NK-92 (cell line): ENCODE results near the gene NECTIN4.
"Not testable (repeated sequence)": the region's sequence is repeated elsewhere in the genome, so short reads cannot be mapped to it uniquely, and the experiment has no call there.

Experiments used
- DNase-seq: peaks from one replicate; lab custom pipeline; 2025; ENCODE audit not compliant: unreplicated experiment; lab: John Stamatoyannopoulos, UW

The NECTIN4 gene

GRCh38 chr1:161082996-161083747 lies 6.2 kb downstream of the NECTIN4 start:
- no peak for DNase-seq

DNA sequence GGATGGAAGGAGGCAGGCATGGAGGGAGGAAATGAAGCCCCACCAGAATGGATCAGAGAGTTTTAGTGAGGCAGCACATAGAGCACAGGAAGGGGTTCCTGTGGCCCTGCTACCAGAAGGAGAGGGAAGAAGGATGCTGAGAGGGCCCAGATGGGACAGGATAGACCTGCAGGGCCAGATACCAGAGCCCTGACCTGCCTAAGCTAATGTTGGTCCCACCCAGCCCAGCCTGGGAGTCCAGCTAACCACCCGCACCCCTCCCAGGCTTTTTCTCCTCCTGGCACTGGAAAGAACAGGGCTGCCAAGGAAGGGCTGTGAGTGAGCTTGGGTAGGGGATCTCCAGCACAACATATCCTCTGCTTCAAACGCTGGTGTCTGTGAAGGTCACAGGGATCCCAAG lies 6.9 kb downstream of the NECTIN4 start:
- DNase-seq: no peak

- no peak for DNase-seq
These were observed 7.8 kb downstream of the NECTIN4 start for GRCh38 chr1:161081519-161081918.

DNA sequence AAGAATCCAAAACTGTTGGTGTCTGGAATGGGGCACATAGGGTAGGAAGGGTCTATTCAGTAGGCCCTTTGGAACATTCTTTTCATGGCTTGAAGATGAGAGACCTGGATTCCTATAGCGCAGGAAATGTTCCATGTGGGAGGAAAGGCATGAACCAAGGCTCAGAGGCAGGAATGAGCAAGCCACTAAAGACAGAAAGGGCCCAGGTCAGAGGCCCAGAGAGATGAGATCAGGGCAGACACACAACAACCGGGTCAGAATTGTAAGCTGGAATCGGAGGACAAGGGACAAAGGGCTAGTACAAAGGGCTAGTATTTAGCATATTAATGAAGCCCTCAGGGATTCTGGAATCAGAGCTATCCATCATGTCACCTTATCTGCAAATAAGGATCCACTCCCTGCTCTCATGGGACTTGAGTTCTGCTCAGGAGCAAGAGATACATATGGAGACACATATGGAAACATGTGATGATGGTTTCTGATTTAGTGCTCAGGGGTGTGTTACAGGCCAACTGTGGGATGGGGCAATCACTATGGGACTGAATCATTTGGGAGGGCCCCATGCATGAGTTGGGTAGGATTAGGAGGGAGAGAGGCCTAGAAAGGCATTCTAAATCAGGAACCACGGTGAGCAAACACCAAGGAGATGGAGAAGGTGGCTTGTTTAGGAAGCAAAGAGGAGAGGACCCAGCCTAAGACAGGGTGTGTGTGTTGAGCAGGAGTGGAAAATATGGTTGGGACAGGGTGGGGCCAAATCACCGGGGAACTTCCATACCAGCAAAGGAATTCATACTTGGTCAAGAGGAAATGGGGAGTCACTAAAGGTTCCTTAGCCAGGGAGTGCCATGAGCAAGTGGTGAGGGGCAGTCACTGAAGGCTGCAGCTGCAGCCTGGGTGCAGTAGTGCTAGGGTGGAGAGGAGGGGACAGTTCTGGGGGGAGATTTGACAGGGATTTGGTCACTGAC lies 8.6 kb downstream of the NECTIN4 start:
- no peak for DNase-seq

DNA sequence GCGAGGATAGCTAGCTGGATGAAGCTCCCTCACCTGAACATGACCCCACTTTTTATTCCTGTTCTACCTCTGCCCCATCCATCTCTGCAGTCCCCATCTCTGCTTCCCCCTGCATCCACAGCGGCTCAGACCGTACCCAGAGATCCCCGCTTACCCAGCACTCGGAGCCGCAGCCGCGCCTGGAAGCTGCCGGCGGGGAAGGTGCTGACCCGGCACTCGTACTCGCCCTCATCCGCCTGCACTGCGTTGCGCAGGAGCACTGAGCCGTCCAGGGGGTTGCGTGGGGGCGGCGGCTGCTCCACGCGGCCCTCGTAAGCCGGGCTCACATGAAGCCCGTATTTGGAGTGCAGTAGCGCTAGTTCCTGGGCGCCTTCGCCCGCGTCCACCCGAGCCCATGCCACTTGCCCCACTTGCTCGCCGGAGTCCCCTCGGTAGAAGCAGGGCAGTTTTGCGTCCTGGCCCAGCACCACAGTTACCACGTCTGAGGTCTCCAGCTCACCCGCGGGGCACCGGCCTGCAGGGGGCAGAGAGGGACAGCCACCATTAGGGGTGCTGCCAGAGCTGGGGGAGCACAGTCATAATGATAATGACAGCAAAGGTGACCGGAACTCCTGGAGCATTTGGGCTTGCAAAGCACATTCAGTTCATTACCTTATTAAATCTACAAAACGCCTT lies 9.8 kb downstream of the NECTIN4 start:
- DNase-seq: no peak

GRCh38 chr1:161077426-161077825 lies 11.9 kb downstream of the NECTIN4 start:
- no peak for DNase-seq

DNA sequence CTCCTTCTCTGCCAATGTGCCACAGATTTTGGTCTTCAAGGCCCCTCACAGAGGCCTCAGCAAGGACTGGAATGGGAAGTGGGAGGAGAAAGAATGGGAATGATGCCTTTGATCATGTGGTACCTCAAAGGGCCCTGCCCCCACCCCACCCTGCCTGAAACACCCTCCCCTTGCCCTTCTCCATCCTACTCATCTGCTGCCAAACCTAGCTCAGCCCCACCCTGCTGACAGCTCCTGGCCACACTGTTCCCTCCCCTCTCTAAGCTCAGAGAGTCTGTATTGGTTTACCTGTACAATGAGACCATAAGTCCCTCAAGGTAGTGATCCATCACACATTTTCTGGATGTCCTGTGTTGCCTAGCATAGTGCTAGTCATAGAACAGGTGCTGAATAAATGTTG lies 12.9 kb downstream of the NECTIN4 start:
- DNase-seq: no peak

DNA sequence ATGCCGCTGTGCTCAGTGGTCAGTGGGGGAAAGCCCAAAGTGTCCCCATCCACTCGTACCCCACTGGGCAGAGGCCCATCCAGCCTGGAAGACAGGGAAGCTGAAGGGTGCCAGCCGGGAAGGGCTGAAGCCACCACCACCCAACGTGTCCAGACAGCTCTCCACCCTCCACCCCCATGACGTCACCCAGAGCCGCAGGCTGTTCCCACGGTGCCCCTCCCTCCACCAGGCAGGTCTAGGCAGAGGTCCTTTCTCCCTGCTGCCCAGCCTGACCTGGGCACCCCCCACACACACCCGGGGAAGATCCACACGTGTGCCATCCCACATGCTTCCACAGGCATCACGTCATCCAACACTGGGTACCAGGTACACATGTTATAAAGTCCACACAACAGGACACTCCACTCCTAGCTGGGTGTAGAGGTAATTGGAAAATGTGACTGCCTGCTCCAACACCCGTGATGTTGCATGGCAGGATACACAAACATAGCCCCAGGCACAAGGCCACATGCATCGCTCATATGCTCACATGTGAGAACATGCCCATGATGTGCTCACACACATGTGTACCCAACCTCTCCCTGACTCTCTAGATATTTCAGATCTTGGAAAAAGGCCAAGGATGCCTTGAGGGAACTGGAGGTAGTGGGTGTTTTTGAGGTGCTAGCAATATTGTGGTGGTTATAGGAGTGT lies 14.5 kb downstream of the NECTIN4 start:
- no peak for DNase-seq

DNA sequence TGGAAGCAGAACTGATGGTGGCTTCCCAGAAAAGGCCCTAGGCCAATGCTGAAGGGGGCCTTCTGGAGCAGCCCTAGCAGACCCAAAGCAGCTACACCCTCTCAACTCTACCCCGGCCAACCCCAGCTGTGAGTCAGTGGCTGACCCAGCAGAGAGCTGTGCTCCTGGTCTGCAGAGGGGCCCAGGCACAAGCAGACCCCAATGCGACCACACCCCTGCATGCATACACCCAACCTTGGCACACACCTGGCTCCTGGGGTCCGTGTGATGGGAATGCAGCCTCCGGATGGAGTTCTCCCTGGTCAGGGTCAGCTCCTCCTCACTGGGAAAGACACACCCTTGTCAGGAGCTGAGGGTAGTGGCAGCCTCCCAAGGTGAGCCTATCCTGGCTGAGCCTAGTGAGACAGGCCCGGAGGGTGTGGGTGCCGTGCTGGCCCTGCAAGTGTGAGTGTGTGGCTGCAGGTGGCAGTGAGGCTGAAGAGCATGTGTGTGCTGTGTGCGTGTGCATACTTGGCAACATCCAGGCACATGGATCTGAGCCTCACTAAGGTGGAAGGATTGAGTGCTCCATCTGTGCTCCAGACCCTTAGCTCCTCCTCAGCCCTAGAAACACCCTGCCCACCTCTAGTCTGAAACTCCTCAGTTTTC lies 15.8 kb downstream of the NECTIN4 start:
- DNase-seq: no peak

- DNase-seq: no peak
These were observed 16.5 kb downstream of the NECTIN4 start for GRCh38 chr1:161072751-161073449.

DNA sequence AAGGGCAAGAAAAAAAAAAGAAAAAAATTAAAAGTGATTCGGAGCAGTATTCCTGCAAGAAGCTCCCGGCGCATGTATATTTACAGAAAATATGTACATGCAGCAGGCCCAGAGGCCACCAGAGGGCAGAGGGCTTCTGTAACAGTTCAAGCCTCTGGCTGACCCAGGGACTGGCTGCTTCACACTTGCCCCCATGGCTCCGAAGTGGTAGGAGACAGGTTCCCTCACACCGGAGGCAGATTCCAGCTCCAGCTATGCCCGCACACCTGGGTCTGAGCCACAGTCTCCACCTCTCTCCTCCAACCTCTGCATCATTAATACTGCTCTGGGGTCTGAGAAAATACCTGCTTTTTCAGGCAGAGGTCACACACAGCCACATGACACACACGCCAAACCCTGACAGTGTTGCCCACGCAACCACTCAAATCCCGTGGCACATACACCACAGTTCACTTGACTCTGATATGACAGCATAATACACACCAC lies 17.4 kb downstream of the NECTIN4 start:
- no peak for DNase-seq

DNA sequence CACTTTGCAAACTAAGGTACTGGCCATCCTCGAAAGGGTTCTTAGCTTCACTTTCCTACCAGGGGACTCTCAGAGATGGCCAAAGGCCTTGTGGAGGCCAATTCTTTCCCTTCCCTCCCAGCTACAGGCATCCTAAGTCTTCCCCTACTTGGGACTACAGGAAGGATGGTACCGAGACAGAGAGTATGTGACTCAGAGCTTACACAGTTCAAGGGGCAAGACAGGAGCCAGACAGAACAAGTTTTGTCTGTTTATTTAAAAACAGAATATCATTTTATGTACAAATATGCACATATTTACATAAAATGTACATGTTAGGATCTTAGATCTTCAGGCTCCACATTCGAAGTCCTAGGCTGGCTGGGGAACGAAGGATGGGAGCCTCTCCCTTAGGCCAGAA lies 18.6 kb downstream of the NECTIN4 start:
- no peak for DNase-seq

- DNase-seq: no peak
These were observed 19.6 kb downstream of the NECTIN4 start, which contains the start of gene ARHGAP30 for GRCh38 chr1:161069731-161070270. Gene ARHGAP30, minus strand, starts transcription at chr1:161069891. Its CDS starts 267 bp downstream, at chr1:161069624.

DNA sequence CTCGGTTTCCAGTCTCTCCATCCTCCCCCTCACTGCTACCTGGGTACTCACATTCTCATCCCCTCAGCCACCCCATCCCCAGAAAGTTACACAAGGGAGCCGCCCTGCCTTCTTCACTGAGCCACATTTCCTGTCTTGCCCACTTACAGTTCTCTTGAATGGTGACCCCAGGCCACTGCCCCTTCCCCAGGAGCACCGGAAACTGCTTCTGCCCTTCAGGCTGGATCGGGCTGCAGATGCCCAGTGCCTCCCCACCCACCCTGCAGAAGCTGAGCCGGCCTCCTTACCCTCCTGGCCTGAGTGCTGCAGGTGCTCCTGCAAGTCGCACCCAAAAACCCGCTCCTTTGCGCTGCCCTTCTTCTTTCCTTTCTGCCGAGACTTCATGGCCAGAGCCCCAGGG lies 20.1 kb downstream of the NECTIN4 start:
- DNase-seq: no peak

DNA sequence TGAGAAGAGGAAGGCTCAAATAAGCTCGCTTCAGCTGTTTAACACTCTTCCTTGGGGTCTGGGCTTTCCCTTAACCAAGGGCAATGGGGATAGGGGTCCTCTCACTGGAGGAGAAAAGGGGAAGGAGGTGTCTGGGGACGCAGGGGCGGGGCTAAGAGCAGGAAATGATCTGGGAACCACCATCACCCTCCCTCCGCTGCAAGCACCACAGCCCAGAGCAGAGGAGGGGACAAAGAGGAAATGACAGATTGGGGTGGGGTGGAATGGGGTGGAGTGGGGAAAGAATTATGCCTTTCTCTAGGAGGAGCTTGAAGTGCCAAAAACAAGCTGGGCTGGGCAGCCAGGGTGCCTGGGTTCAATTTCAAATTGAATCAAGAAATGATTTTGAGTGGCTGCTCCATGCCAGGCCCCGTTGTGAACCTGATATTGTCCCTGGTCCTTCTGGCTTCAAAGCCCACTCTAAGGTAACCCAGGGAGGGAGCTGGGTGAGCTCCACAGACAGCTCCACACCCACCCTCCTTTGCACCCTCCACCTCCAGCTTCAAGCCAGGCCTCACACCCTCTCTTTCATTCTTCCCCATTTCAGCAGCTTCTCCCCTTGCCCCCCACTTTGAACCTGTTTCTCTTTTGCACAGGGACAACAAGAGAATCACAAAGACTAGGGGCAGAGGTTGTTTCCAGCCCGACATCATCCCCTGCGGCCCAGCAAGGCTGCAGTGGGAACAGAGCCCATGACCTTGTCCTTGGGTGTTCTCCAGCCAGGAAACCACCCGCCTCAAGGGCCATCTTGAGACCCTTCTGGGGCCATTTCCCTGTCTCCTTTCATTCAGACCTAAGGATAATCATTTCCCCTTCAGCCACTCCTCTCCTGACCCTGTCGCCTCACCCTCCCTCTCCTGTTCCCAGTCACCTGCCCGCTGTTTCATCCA lies 20.8 kb downstream of the NECTIN4 start:
- peak; percentile 21 for DNase-seq

DNA sequence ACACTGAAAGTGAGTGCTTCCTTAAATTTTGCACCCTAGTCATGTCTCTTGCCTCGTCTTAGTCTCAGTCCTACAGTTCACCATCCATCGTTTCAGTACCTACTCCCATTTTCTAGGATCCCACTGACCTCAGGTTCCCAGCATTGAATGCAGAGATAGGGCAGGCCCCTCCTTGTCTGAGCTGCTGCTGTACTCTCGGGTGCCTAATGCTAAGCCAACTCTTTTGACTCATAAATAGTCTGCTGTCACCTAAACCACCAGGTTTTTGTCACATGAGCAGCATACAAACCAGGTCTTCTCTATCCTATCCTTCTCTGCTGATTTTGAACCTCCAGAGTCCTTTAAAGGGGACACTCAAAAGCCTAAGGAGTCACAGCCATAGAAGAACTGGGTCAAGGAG lies 22.7 kb downstream of the NECTIN4 start:
- no peak for DNase-seq

DNA sequence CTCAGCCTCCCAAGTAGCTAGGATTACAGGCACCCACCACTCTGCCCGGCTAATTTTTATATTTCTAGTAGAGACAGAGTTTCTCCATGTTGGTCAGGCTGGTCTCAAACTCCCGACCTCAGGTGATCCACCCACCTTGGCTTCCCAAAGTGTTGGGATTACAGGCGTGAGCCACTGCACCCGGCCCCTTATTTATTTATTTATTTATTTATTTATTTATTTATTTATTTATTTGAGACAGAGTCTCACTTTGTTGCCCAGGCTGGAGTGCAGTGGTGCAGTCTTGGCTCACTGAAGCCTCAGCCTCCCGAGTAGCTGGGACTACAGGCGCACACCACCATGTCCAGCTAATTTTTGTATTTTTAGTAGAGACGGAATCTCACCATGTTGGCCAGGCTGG lies 23.7 kb downstream of the NECTIN4 start:
- DNase-seq: not testable (repeated sequence)

GRCh38 chr1:161063936-161064335 lies 25.4 kb downstream of the NECTIN4 start:
- DNase-seq: not testable (repeated sequence)
